Smooth muscle cell (in vitro differentiated cells): Measurements from ENCODE around the gene PTPRB. TPM values are rescaled to one million over a fixed set of nuclear protein-coding genes. Genes with fewer than 3 reads are reported as not detected.
A peak's percentile ranks its signal among the peaks of the same experiment; 100 is the strongest.

Experiments
- DNase-seq: peaks from one replicate; lab custom pipeline; 2025; ENCODE audit not compliant: unreplicated experiment; lab: John Stamatoyannopoulos, UW
- H2AFZ ChIP-seq: fragments of 200-600 bp; sonication (generic); 2 replicates; pipeline ENCODE4 v1.6.0; 2016; ENCODE audit warnings: antibody characterized with exemption, low read depth, mild to moderate bottlenecking
- H3F3A ChIP-seq: fragments of 200-600 bp; sonication (generic); 2 replicates; pipeline ENCODE4 v1.6.0; 2017; ENCODE audit warnings: antibody characterized with exemption, low read depth
- H3K27ac ChIP-seq: fragments of 200-600 bp; sonication (generic); 2 replicates; pipeline ENCODE4 v1.5.1; 2016; ENCODE audit warnings: low read depth, mild to moderate bottlenecking
- H3K27me3 ChIP-seq: fragments of 200-600 bp; sonication (generic); 2 replicates; pipeline ENCODE4 v1.6.1; 2016; ENCODE audit warnings: low read depth, mild to moderate bottlenecking
- H3K36me3 ChIP-seq: fragments of 200-600 bp; sonication (generic); 2 replicates; pipeline ENCODE4 v1.5.1; 2016; ENCODE audit warnings: low read depth
- H3K4me1 ChIP-seq: fragments of 200-600 bp; sonication (generic); 2 replicates; pipeline ENCODE4 v1.5.1; 2016; ENCODE audit warnings: low read depth
- H3K4me2 ChIP-seq: fragments of 200-600 bp; sonication (generic); 2 replicates; pipeline ENCODE4 v1.6.0; 2016; ENCODE audit warnings: mild to moderate bottlenecking
- H3K4me3 ChIP-seq: fragments of 200-600 bp; sonication (generic); 2 replicates; pipeline ENCODE4 v1.5.1; 2016; ENCODE audit warnings: mild to moderate bottlenecking
- H3K79me2 ChIP-seq: fragments of 200-600 bp; sonication (generic); 2 replicates; pipeline ENCODE4 v1.6.0; 2016; ENCODE audit warnings: low read depth, mild to moderate bottlenecking
- H3K9ac ChIP-seq: fragments of 200-600 bp; sonication (generic); 2 replicates; pipeline ENCODE4 v1.6.0; 2016; ENCODE audit warnings: low read depth
- H3K9me3 ChIP-seq: fragments of 200-600 bp; sonication (generic); replicated peaks from 2 replicates; pipeline ENCODE4 v1.5.1; 2016; ENCODE audit warnings: low read depth
- H4K20me1 ChIP-seq: fragments of 200-600 bp; sonication (generic); 2 replicates; pipeline ENCODE4 v1.6.0; 2016; ENCODE audit warnings: low read depth
- CTCF ChIP-seq: fragments of 200-600 bp; sonication (generic); IDR thresholded peaks from 2 replicates; pipeline ENCODE4 v1.5.1; 2017; ENCODE audit warnings: borderline replicate concordance, mild to moderate bottlenecking, antibody characterized with exemption; ENCODE audit not compliant: insufficient read depth, poor library complexity, severe bottlenecking
- WGBS: methylation state at CpG from one replicate; pipeline ENCODE4 v1.1.7; 2016; ENCODE audit warnings: low lambda C conversion rate; 5-methylcytosine and 5-hydroxymethylcytosine counted together
- polyA plus RNA-seq: library from polyadenylated mRNA; unstranded; fragments of >200 nt; fragmentation: Nextera tagmentation; extraction: Ambion mirVana; gene quantifications from 2 replicates; pipeline ENCODE4 v1.2.1, GENCODE V29; 2016
- total RNA-seq: library from RNA; depleted of rRNA; stranded (reverse); fragments of >200 nt; gene quantifications from 2 replicates; pipeline ENCODE4 v1.2.3, GENCODE V29; 2014

PTPRB gene
- total and polyA plus RNA-seq, 2 experiments from 2014 or later = 0.56 to 7.3 TPM

- no peak overlapping the region for H3K9ac ChIP-seq
- H3K27me3 ChIP-seq = no peaks in the 10 kb centered on the region
- no peak for TF ChIP-seq CTCF
- no peak overlapping the region for H3K27ac ChIP-seq
- H3K9me3 ChIP-seq = no peaks in the 10 kb centered on the region
- H3K36me3 ChIP-seq = no peaks in the 10 kb centered on the region
- H3K4me3 ChIP-seq = no peak overlapping the region
- H3K79me2 ChIP-seq = no peaks in the 10 kb centered on the region
- no peak overlapping the region for H3K4me2 ChIP-seq
- WGBS = 81% methylated on average over 4 of the region's 4 CpGs
- H3F3A ChIP-seq = no peaks in the 10 kb centered on the region
- no peaks in the 10 kb centered on the region for H3K4me1 ChIP-seq
- no peaks in the 10 kb centered on the region for H4K20me1 ChIP-seq
- H2AFZ ChIP-seq = no peak overlapping the region
- DNase-seq = no peak
Measured at GRCh38 chr12:70617450-70617849, 19.8 kb downstream of the PTPRB start.

- Histone ChIP-seq H3F3A (no peaks in the 10 kb centered on the region), H3K4me1 (no peaks in the 10 kb centered on the region), H2AFZ (no peak overlapping the region), H3K4me3 (no peak overlapping the region), H3K4me2 (no peak overlapping the region), H4K20me1 (no peaks in the 10 kb centered on the region), H3K27me3 (no peaks in the 10 kb centered on the region), H3K79me2 (no peaks in the 10 kb centered on the region), H3K27ac (no peak overlapping the region), H3K9ac (no peak overlapping the region), H3K36me3 (no peaks in the 10 kb centered on the region), H3K9me3 (no peaks in the 10 kb centered on the region)
- no peak for DNase-seq
- WGBS = 76% methylated on average over 5 of the region's 5 CpGs
- TF ChIP-seq CTCF = no peak
Measured at GRCh38 chr12:70615174-70615866, 21.9 kb downstream of the PTPRB start.

GRCh38 chr12:70609739-70610491, 27.3 kb downstream of the PTPRB start:
- H3K9ac ChIP-seq = peak overlapping the region; percentile 38
- H3K4me2 ChIP-seq = peak overlapping the region; percentile 86
- H3K36me3 ChIP-seq = no peaks in the 10 kb centered on the region
- no peaks in the 10 kb centered on the region for H3K79me2 ChIP-seq
- H4K20me1 ChIP-seq = no peaks in the 10 kb centered on the region
- H3F3A ChIP-seq = peaks cover 4% of the 10 kb centered on the region
- no peaks in the 10 kb centered on the region for H3K27me3 ChIP-seq
- no peak overlapping the region for H3K27ac ChIP-seq
- WGBS = under 1% methylated on average over 44 of the region's 63 CpGs
- H3K4me1 ChIP-seq = peaks cover 15% of the 10 kb centered on the region
- peaks cover under 1% of the 10 kb centered on the region for H3K9me3 ChIP-seq
- TF ChIP-seq CTCF = no peak
- DNase-seq = no peak
- H3K4me3 ChIP-seq = peak overlapping the region; percentile 75
- H2AFZ ChIP-seq = peak overlapping the region; percentile 97
